H9 (cell line): ENCODE measurements around the gene IRF6. TPM values are rescaled to one million over a fixed set of nuclear protein-coding genes. Genes with fewer than 3 reads are reported as not detected.

Experiments
- DNase-seq: peaks from one replicate; pipeline ENCODE4 v3.0.0-alpha.2; 2017
- H2AFZ ChIP-seq: one replicate; pipeline ENCODE4 v1.6.1; 2013; ENCODE audit warnings: mild to moderate bottlenecking, low read length, control low read depth, moderate library complexity
- H2AK5ac ChIP-seq: 2 replicates; pipeline ENCODE4 v1.6.1; 2013; ENCODE audit warnings: low read length, control low read depth, mixed read lengths; ENCODE audit not compliant: insufficient read length
- H2BK120ac ChIP-seq: one replicate; pipeline ENCODE4 v1.6.1; 2013; ENCODE audit warnings: low read depth, mild to moderate bottlenecking, low read length, control low read depth, inconsistent platforms; ENCODE audit not compliant: poor library complexity, severe bottlenecking
- H2BK12ac ChIP-seq: 2 replicates; pipeline ENCODE4 v1.6.1; 2013; ENCODE audit warnings: low read length, control low read depth, mixed read lengths, low read depth; ENCODE audit not compliant: insufficient read length
- H2BK15ac ChIP-seq: 2 replicates; pipeline ENCODE4 v1.6.1; 2013; ENCODE audit warnings: low read depth, low read length, control low read depth
- H2BK20ac ChIP-seq: one replicate; pipeline ENCODE4 v1.6.1; 2013; ENCODE audit warnings: low read depth, mild to moderate bottlenecking, low read length, control low read depth, inconsistent platforms; ENCODE audit not compliant: poor library complexity, severe bottlenecking
- H2BK5ac ChIP-seq: 2 replicates; pipeline ENCODE4 v1.6.1; 2013; ENCODE audit warnings: low read length, control low read depth, mixed read lengths; ENCODE audit not compliant: insufficient read length
- H3K14ac ChIP-seq: 2 replicates; pipeline ENCODE4 v1.6.1; 2013; ENCODE audit warnings: low read length, control low read depth; ENCODE audit not compliant: insufficient read depth
- H3K18ac ChIP-seq: 2 replicates; pipeline ENCODE4 v1.6.1; 2013; ENCODE audit warnings: low read depth, mild to moderate bottlenecking, mixed read lengths, low read length, control low read depth; ENCODE audit not compliant: insufficient read length
- H3K23ac ChIP-seq: 2 replicates; pipeline ENCODE4 v1.6.1; 2013; ENCODE audit warnings: low read length, control low read depth, mixed read lengths, low read depth; ENCODE audit not compliant: insufficient read length
- H3K23me2 ChIP-seq: 2 replicates; pipeline ENCODE4 v1.6.1; 2013; ENCODE audit warnings: low read depth, mild to moderate bottlenecking, mixed read lengths, low read length, control low read depth; ENCODE audit not compliant: insufficient read length, poor library complexity, severe bottlenecking
- H3K27ac ChIP-seq: 2 replicates; pipeline ENCODE4 v1.5.1; 2013; ENCODE audit warnings: low read length, control low read depth, mixed read lengths, low read depth; ENCODE audit not compliant: insufficient read length
- H3K27me3 ChIP-seq: 2 replicates; pipeline ENCODE4 v1.6.1; 2013; ENCODE audit warnings: low read length, control low read depth, inconsistent platforms; ENCODE audit not compliant: insufficient read depth
- H3K4ac ChIP-seq: 2 replicates; pipeline ENCODE4 v1.6.1; 2013; ENCODE audit warnings: low read depth, mild to moderate bottlenecking, control low read depth, inconsistent platforms, low read length, moderate library complexity
- H3K4me1 ChIP-seq: 2 replicates; pipeline ENCODE4 v1.6.1; 2013; ENCODE audit warnings: low read length, control low read depth, inconsistent platforms; ENCODE audit not compliant: insufficient read depth
- H3K4me2 ChIP-seq: 2 replicates; pipeline ENCODE4 v1.6.1; 2013; ENCODE audit warnings: low read length, control low read depth, mixed read lengths; ENCODE audit not compliant: insufficient read length, insufficient read depth
- H3K56ac ChIP-seq: 2 replicates; pipeline ENCODE4 v1.6.1; 2013; ENCODE audit warnings: low read depth, mild to moderate bottlenecking, mixed read lengths, low read length, control low read depth; ENCODE audit not compliant: insufficient read length
- H3K79me1 ChIP-seq: 2 replicates; pipeline ENCODE4 v1.6.1; 2013; ENCODE audit warnings: low read depth, mild to moderate bottlenecking, moderate library complexity, low read length, control low read depth, inconsistent platforms; ENCODE audit not compliant: insufficient read depth, poor library complexity, severe bottlenecking
- H3K79me2 ChIP-seq: 2 replicates; pipeline ENCODE4 v1.6.1; 2013; ENCODE audit warnings: low read length, control low read depth, inconsistent platforms; ENCODE audit not compliant: insufficient read depth
- H3K9ac ChIP-seq: 2 replicates; pipeline ENCODE4 v1.6.1; 2013; ENCODE audit warnings: low read length, control low read depth, mixed read lengths; ENCODE audit not compliant: insufficient read length; ENCODE audit errors: extremely low read depth
- H3K9me3 ChIP-seq: one replicate; pipeline ENCODE4 v1.6.1; 2013; ENCODE audit warnings: low read depth, low read length, inconsistent platforms; ENCODE audit not compliant: control insufficient read depth
- H3T11ph ChIP-seq: one replicate; pipeline ENCODE4 v1.6.1; 2013; ENCODE audit warnings: mild to moderate bottlenecking, low read length, control low read depth, inconsistent platforms
- H4K20me1 ChIP-seq: one replicate; pipeline ENCODE4 v1.6.1; 2013; ENCODE audit not compliant: control insufficient read depth, insufficient read length, insufficient read depth
- H4K5ac ChIP-seq: 2 replicates; pipeline ENCODE4 v1.6.1; 2013; ENCODE audit warnings: low read depth, mild to moderate bottlenecking, mixed read lengths, low read length, control low read depth; ENCODE audit not compliant: insufficient read length
- H4K8ac ChIP-seq: replicated peaks from 2 replicates; pipeline ENCODE4 v1.6.1; 2013; ENCODE audit warnings: low read length, control low read depth, mixed read lengths, low read depth; ENCODE audit not compliant: insufficient read length
- H4K91ac ChIP-seq: 2 replicates; pipeline ENCODE4 v1.6.1; 2013; ENCODE audit warnings: low read depth, mild to moderate bottlenecking, moderate library complexity, mixed read lengths, low read length, control low read depth; ENCODE audit not compliant: insufficient read length
- H3K27ac Mint-ChIP-seq, 3 experiments: 2 replicates in 2 of 3; 3 replicates in 1 of 3; pipeline ENCODE4 v1.8.0; 2020 to 2021; ENCODE audit warnings: mixed read lengths in 3 of 3, mild to moderate bottlenecking in 1 of 3, moderate library complexity in 1 of 3
- H3K27me3 Mint-ChIP-seq: 2 replicates; pipeline ENCODE4 v1.8.0; 2021; ENCODE audit warnings: low read depth, mild to moderate bottlenecking, moderate library complexity, mixed read lengths
- H3K36me3 Mint-ChIP-seq, 3 experiments: 2 replicates in 2 of 3; 3 replicates in 1 of 3; pipeline ENCODE4 v1.8.0; 2020 to 2021; ENCODE audit warnings: low read depth in 3 of 3, mixed read lengths in 3 of 3; ENCODE audit not compliant: insufficient read depth in 1 of 3
- H3K4me1 Mint-ChIP-seq, 2 experiments: 2 replicates each; pipeline ENCODE4 v1.8.0; 2020; ENCODE audit warnings: mixed read lengths in 2 of 2
- H3K4me3 Mint-ChIP-seq, 2 experiments: 2 replicates in 1 of 2; 3 replicates in 1 of 2; pipeline ENCODE4 v1.8.0; 2020 to 2021; ENCODE audit warnings: mild to moderate bottlenecking in 2 of 2, mixed read lengths in 2 of 2, moderate library complexity in 1 of 2
- H3K9me3 Mint-ChIP-seq, 2 experiments: 2 replicates in 1 of 2; 3 replicates in 1 of 2; pipeline ENCODE4 v1.8.0; 2020; ENCODE audit warnings: mild to moderate bottlenecking in 2 of 2, mixed read lengths in 2 of 2, moderate library complexity in 1 of 2
- CTCF ChIP-seq: fragments of 200-600 bp; sonication (generic); conservative IDR thresholded peaks from 3 replicates; pipeline ENCODE4 v1.8.0; 2021; ENCODE audit warnings: antibody characterized with exemption, mild to moderate bottlenecking
- WGBS: extraction: QIAGEN DNeasy Blood & Tissue Kit; methylation state at CpG from one replicate; pipeline ENCODE4 v1.1.7; 2013; ENCODE audit warnings: missing lambda C conversion rate, low lambda C conversion rate, mixed read lengths; ENCODE audit not compliant: insufficient read length; ENCODE audit errors: extremely low coverage; 5-methylcytosine and 5-hydroxymethylcytosine counted together
- total RNA-seq: library from RNA; stranded (reverse); gene quantifications from 2 replicates; pipeline ENCODE4 v1.2.1, GENCODE V29; 2021

Gene IRF6
- total RNA-seq, 1 experiment from 2014 or later = 7.1 TPM

GRCh38 chr1:209837671-209838070, 31.7 kb upstream of the IRF6 start:
- H3K4me1 Mint-ChIP-seq = no peaks in the 10 kb centered on the region
- Histone ChIP-seq H4K91ac (no peak overlapping the region), H2BK5ac (no peak overlapping the region), H2BK20ac (no peak overlapping the region), H3K14ac (no peak overlapping the region), H4K8ac (no peak overlapping the region), H3K27me3 (no peaks in the 10 kb centered on the region), H3K27ac (no peak overlapping the region), H3K4me2 (no peak overlapping the region), H3K4ac (no peak overlapping the region), H3K9me3 (no peaks in the 10 kb centered on the region), H2BK15ac (no peak overlapping the region), H3K23ac (no peak overlapping the region), H4K20me1 (no peaks in the 10 kb centered on the region), H2BK120ac (no peak overlapping the region), H2AK5ac (no peak overlapping the region), H3K79me1 (no peaks in the 10 kb centered on the region), H3K9ac (no peak overlapping the region), H3T11ph (no peak overlapping the region), H4K5ac (no peak overlapping the region), H3K23me2 (no peaks in the 10 kb centered on the region), H3K56ac (no peak overlapping the region), H2AFZ (no peak overlapping the region), H3K79me2 (no peaks in the 10 kb centered on the region), H3K18ac (no peak overlapping the region), H3K4me1 (no peaks in the 10 kb centered on the region), H2BK12ac (no peak overlapping the region)
- WGBS = no CpG with 5 or more reads among the region's 7 CpGs
- no peaks in the 10 kb centered on the region for H3K9me3 Mint-ChIP-seq
- H3K27ac Mint-ChIP-seq = no peak overlapping the region
- TF ChIP-seq CTCF = no peak
- DNase-seq = no peak
- no peak overlapping the region for H3K4me3 Mint-ChIP-seq
- no peaks in the 10 kb centered on the region for H3K27me3 Mint-ChIP-seq
- peaks cover 23 to 98% (median 82%) of the 10 kb centered on the region in 3 experiments; a peak in 6 of 7 replicates for H3K36me3 Mint-ChIP-seq
